DOHH2 (cell line): ENCODE results near the gene CACNA1B.

Experiments used
- H3F3A ChIP-seq: fragments of 200-600 bp; sonication (generic), shearing (Covaris generic); 2 replicates; pipeline ENCODE4 v1.6.0; 2016; ENCODE audit warnings: antibody characterized with exemption, mild to moderate bottlenecking; ENCODE audit not compliant: control insufficient read depth, insufficient read depth
- H3K27ac ChIP-seq: fragments of 200-600 bp; sonication (generic); 2 replicates; pipeline ENCODE4 v1.5.1; 2014; ENCODE audit warnings: low read depth, mild to moderate bottlenecking, low read length, moderate library complexity
- H3K27me3 ChIP-seq: fragments of 200-600 bp; sonication (generic); 2 replicates; pipeline ENCODE4 v1.6.1; 2014; ENCODE audit warnings: mild to moderate bottlenecking, low read length, mixed read lengths; ENCODE audit not compliant: control insufficient read depth
- H3K36me3 ChIP-seq: fragments of 200-600 bp; sonication (generic); 2 replicates; pipeline ENCODE4 v1.6.1; 2014; ENCODE audit warnings: mild to moderate bottlenecking, low read length, moderate library complexity, mixed read lengths; ENCODE audit not compliant: control insufficient read depth
- H3K4me1 ChIP-seq: fragments of 200-600 bp; sonication (generic); 2 replicates; pipeline ENCODE4 v1.6.1; 2014; ENCODE audit warnings: mild to moderate bottlenecking, low read length, mixed read lengths; ENCODE audit not compliant: control insufficient read depth
- H3K4me2 ChIP-seq: fragments of 200-600 bp; sonication (generic); 2 replicates; pipeline ENCODE4 v1.6.0; 2014; ENCODE audit warnings: mild to moderate bottlenecking, low read length, moderate library complexity
- H3K4me3 ChIP-seq: fragments of 200-600 bp; sonication (generic); 2 replicates; pipeline ENCODE4 v1.5.1; 2014; ENCODE audit warnings: mild to moderate bottlenecking, low read length, mixed read lengths
- H3K79me2 ChIP-seq: fragments of 200-600 bp; sonication (generic); 2 replicates; pipeline ENCODE4 v1.6.1; 2014; ENCODE audit warnings: mild to moderate bottlenecking, low read length, mixed read lengths; ENCODE audit not compliant: control insufficient read depth
- H3K9me2 ChIP-seq: fragments of 200-600 bp; sonication (generic); replicated peaks from 2 replicates; pipeline ENCODE4 v1.6.1; 2014; ENCODE audit warnings: mild to moderate bottlenecking, low read length, mixed read lengths; ENCODE audit not compliant: control insufficient read depth
- H3K9me3 ChIP-seq: fragments of 200-600 bp; sonication (generic); 2 replicates; pipeline ENCODE4 v1.6.1; 2014; ENCODE audit warnings: antibody characterized with exemption, low read length, mixed read lengths; ENCODE audit not compliant: control insufficient read depth, insufficient read depth
- H4K20me1 ChIP-seq: fragments of 200-600 bp; sonication (generic); 2 replicates; pipeline ENCODE4 v1.6.0; 2014; ENCODE audit warnings: low read depth, mild to moderate bottlenecking, antibody characterized with exemption, low read length, moderate library complexity; ENCODE audit not compliant: control insufficient read depth, insufficient read depth
- EZH2phosphoT487 ChIP-seq: fragments of 200-600 bp; sonication (generic); IDR thresholded peaks from 2 replicates; pipeline ENCODE4 v1.6.1; 2017; ENCODE audit warnings: borderline replicate concordance, mild to moderate bottlenecking, antibody characterized with exemption, low read length, moderate library complexity, mixed read lengths
- TF ChIP-seq, protein P1 (sequence below): fragments of 200-600 bp; sonication (generic); IDR thresholded peaks from one replicate; pipeline ENCODE4 v1.5.1; 2014; ENCODE audit warnings: antibody characterized with exemption, mild to moderate bottlenecking, low read depth, low read length; ENCODE audit not compliant: poor library complexity, severe bottlenecking

Gene CACNA1B

DNA sequence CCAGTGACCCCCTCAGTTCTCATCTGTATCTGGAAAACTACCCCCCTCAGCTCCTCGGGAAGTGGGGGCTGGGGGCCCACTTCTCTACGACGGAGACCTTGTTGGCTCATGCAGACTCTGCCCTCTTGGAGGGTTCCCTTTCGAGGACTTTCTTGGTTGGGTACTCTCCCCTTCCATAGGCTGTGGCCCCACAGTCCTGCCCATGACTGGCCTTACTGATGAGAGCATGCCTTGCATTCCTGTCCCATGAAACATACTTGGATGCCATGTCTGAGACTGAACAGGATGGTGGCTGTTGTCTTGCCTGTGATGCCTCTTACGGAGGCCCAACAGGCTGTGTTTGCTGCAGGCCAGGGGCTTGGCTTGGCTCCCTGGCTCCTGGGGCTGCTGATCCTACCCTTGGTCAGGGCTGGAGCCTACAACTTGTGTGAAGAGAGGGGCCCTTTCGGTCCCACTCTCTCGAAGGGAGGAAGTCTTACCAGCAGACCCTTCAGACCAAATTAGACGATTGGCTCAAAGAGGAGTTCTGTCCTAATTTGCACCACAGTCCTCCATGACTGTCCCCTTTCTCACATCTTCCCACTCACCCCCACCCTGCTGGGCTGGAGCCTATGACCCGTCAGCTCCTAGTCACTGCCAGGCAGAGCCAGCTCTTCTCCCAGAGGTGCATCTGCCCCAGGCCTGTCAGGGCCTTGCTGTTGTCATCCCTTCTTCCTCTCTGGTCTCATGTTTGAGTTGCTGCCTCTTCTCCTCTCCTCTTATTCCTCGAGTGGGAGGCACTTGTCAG, 109.9 kb downstream of the CACNA1B start:
- no peaks in the 10 kb centered on the region for H3K79me2 ChIP-seq
- H3K9me3 ChIP-seq: no peaks in the 10 kb centered on the region
- H3K27me3 ChIP-seq: peaks cover 5% of the 10 kb centered on the region; the same call in 1 of the 2 replicates
- TF ChIP-seq, protein P1, sequence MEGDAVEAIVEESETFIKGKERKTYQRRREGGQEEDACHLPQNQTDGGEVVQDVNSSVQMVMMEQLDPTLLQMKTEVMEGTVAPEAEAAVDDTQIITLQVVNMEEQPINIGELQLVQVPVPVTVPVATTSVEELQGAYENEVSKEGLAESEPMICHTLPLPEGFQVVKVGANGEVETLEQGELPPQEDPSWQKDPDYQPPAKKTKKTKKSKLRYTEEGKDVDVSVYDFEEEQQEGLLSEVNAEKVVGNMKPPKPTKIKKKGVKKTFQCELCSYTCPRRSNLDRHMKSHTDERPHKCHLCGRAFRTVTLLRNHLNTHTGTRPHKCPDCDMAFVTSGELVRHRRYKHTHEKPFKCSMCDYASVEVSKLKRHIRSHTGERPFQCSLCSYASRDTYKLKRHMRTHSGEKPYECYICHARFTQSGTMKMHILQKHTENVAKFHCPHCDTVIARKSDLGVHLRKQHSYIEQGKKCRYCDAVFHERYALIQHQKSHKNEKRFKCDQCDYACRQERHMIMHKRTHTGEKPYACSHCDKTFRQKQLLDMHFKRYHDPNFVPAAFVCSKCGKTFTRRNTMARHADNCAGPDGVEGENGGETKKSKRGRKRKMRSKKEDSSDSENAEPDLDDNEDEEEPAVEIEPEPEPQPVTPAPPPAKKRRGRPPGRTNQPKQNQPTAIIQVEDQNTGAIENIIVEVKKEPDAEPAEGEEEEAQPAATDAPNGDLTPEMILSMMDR: no peak
- H3K4me2 ChIP-seq: no peak overlapping the region
- no peaks in the 10 kb centered on the region for H3K9me2 ChIP-seq
- no peaks in the 10 kb centered on the region for H3F3A ChIP-seq
- no peaks in the 10 kb centered on the region for H4K20me1 ChIP-seq
- H3K4me3 ChIP-seq: no peak overlapping the region
- no peaks in the 10 kb centered on the region for H3K36me3 ChIP-seq
- H3K27ac ChIP-seq: no peak overlapping the region
- no peaks in the 10 kb centered on the region for H3K4me1 ChIP-seq

DNA sequence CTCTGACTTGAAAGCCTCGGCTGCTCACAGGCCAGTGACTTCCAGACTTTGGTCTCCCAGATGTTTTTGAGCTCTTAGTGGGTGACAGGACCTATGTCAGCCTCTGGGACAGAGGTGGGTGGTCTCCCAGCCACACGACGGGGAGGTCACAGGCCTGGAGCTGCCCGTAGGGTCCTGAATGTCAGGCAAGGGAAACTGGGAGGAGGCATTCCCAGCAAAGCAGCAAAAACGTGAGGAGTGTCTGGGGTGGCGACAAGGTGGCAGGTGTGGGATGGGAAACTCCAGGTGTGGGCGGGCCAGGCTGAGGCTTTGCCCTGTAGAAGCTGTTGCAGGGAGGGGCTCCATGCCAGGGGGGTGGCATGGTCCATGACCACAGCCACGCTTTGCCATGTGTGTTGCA, 110.5 kb downstream of the CACNA1B start:
- Histone ChIP-seq H3K27ac (no peak overlapping the region), H3K9me3 (no peaks in the 10 kb centered on the region), H3K36me3 (no peaks in the 10 kb centered on the region), H3K4me2 (no peak overlapping the region), H3K79me2 (no peaks in the 10 kb centered on the region), H3K4me1 (no peaks in the 10 kb centered on the region), H4K20me1 (no peaks in the 10 kb centered on the region), H3F3A (no peaks in the 10 kb centered on the region), H3K9me2 (no peaks in the 10 kb centered on the region), H3K27me3 (peaks cover 5% of the 10 kb centered on the region; the same call in 1 of the 2 replicates), H3K4me3 (no peak overlapping the region)
- TF ChIP-seq EZH2phosphoT487: no peak
- TF ChIP-seq, protein P1: no peak

- Histone ChIP-seq H4K20me1 (no peaks in the 10 kb centered on the region), H3K4me3 (no peak overlapping the region), H3K4me2 (no peak overlapping the region), H3K9me3 (no peaks in the 10 kb centered on the region), H3F3A (no peaks in the 10 kb centered on the region), H3K27me3 (peaks cover 7% of the 10 kb centered on the region; the same call in 1 of the 2 replicates), H3K4me1 (no peaks in the 10 kb centered on the region), H3K27ac (no peak overlapping the region), H3K9me2 (no peaks in the 10 kb centered on the region), H3K79me2 (no peaks in the 10 kb centered on the region), H3K36me3 (no peaks in the 10 kb centered on the region)
- no peak for TF ChIP-seq EZH2phosphoT487
- TF ChIP-seq, protein P1: no peak
Measured at GRCh38 chr9:137988701-137989100, 111.1 kb downstream of the CACNA1B start.
